NT2/D1 (cell line): ENCODE results near the gene DMAC2.

Experiments
- SUZ12 ChIP-seq: IDR thresholded peaks from 2 replicates; pipeline ENCODE4 v1.6.1; 2011; ENCODE audit not compliant: insufficient read length, insufficient read depth; ENCODE audit errors: extremely low read depth
- ZNF274 ChIP-seq: IDR thresholded peaks from 2 replicates; pipeline ENCODE4 v1.6.1; 2011; ENCODE audit warnings: mild to moderate bottlenecking, low read depth, low read length

DNA sequence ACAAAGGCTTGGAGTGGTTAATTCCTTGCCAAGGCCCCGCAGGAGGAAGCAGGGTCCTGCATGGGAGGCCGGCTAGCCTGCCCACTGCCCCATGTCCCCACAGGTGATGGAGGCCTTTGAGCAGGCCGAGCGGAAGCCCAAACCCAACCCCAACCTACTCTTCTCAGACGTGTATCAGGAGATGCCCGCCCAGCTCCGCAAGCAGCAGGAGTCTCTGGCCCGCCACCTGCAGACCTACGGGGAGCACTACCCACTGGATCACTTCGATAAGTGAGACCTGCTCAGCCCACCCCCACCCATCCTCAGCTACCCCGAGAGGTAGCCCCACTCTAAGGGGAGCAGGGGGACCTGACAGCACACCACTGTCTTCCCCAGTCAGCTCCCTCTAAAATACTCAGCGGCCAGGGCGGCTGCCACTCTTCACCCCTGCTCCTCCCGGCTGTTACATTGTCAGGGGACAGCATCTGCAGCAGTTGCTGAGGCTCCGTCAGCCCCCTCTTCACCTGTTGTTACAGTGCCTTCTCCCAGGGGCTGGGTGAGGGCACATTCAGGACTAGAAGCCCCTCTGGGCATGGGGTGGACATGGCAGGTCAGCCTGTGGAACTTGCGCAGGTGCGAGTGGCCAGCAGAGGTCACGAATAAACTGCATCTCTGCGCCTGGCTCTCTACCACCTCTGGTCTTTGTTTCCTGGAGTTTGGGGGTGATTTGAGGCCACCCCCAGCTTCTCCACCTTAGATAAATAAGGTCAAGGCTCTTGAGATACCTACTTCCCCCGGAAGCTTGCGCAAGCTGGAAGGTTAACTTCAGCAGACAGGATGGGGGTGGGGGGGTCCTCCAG, 15.2 kb downstream of the DMAC2 start:
- TF ChIP-seq ZNF274 (no peak), SUZ12 (no peak)
